Caki2 (cell line): ENCODE data around the gene WDCP. TPM values are rescaled to one million over a fixed set of nuclear protein-coding genes. Genes with fewer than 3 reads are reported as not detected.
A peak's percentile ranks its signal among the peaks of the same experiment; 100 is the strongest.
"Not testable (repeated sequence)": the region's sequence is repeated elsewhere in the genome, so short reads cannot be mapped to it uniquely, and the experiment has no call there.

Source experiments
- DNase-seq: peaks from one replicate; pipeline ENCODE4 v3.0.0-alpha.2; 2015; ENCODE audit warnings: low read depth
- in situ Hi-C: cut with HindIII; loops from 2 replicates; pipeline ENCODE4 v1.10.0; 2016; ENCODE audit warnings: low sequenced_read_pairs, low pct_unique_long_range_greater_than_20kb, mixed read lengths
- total RNA-seq: library from RNA; depleted of rRNA; stranded (reverse); fragments of >200 nt; shearing (Covaris generic); gene quantifications from 2 replicates; pipeline ENCODE4 v1.2.3, GENCODE V29; 2014; ENCODE audit warnings: low replicate concordance

WDCP gene
- total RNA-seq, 1 experiment from 2014 or later: 10.6 TPM

DNA sequence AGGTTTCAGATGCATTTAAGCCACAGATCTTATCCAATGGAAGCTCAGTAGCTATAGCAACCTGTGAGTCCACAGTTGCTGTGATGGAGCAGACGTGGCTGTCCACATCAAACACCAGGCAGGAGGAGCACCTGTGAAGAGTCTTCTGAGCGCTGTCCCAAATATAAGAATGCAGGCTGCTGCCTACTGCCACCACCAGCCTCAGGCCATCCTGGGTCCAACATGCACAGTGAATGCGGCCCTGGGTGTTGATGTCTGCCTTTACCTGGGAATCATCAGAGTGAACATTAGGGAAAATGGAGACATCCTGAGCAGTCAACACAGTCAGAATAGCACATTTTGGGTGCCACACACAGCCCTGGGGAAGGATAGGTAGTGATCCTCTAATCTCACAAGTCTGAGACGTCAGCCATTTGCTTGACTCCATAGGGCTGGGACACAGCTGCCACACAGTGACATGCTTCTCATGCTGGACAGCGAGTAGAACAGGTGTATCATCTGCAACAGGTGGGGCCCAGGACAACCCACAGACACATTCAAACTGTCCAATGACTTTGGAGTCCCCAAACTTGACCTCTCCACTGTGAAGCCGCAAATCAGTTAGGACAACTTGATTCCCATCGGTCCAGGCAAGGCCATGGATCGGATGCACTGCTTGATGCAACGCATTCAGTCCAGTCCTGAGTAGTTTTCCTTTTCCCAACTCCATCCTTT is 8.2 kb downstream of the WDCP start:
- in situ Hi-C loops: no loop called here
- DNase-seq: no peak

DNA sequence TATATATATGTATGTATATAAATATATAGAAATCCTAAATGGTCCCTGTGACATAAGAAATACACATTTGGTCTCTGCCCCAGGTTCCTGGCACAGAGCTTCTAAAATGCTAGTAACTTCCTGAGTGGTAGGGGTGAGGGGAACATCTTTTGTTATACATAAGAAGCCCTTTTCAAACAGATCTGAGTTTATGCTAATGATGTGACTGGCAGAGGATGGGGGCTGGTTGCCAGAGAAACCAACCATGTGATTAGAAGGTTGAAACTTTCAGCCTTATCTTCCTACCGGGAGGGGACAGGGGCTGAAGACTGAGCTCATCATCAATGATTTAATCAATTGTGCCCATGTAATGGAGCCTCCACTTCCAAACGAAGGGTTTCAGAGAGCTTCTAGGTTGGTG is 21.0 kb downstream of the WDCP start:
- in situ Hi-C loops: no loop called here
- no peak for DNase-seq

- in situ Hi-C loops: no loop called here
- no peak for DNase-seq
These were observed 22.1 kb downstream of the WDCP start for GRCh38 chr2:24024996-24025663.

DNA sequence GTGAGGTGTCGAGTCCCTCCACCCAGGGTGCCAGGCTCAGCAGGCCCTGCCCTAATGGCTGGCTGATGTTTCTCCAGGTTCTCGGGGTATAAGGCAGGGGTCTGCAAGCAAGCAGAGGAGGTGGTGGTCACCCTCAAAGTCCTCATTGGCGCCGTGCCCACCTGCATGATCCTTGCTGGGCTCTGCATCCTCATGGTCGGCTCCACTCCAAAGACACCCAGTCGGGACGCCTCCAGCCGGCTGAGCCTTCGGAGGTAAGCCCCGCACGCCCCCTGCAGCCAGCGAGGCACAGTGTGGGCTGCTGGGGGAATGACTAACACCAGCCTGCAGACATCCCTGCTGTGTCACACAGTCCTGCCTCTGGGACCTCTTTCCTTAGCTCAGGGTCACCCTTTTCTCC is 23.2 kb downstream of the WDCP start:
- in situ Hi-C loops: no loop called here
- no peak for DNase-seq

DNA sequence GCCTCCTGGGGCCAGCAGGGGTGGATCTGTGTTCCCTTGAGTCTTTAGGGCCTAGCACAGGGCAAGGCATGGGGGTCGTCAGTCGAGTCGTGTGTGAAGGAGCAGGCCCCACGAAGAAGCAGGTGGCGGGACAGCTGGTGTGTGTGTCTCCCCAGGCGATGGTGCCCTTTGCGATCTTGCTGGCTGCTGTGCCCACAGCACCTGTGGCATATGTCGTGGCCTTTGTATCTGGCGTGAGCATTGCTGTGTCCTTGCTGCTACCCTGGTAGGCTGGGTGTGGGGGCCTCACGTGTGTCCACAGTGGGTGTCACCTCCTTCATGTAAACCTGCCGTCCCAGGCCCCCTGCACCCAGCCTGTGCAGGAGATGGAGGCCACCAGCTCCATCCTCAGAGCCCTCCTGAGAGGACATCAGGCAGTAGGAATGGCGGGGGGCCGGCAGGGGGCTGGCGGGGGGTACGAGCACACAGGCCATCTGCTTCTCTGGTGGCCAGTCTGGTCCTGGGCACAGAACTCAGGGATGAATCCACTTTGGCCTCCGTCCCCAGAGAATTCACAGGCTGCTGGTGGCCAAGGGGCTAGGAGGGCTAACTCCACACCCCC is 24.1 kb downstream of the WDCP start:
- in situ Hi-C loops: no loop called here
- DNase-seq: no peak

GRCh38 chr2:24022324-24022974 is 24.7 kb downstream of the WDCP start:
- in situ Hi-C loops: no loop called here
- no peak for DNase-seq

GRCh38 chr2:24021122-24021998 is 25.8 kb downstream of the WDCP start:
- peak; percentile 44 for DNase-seq
- in situ Hi-C loops: no loop called here

DNA sequence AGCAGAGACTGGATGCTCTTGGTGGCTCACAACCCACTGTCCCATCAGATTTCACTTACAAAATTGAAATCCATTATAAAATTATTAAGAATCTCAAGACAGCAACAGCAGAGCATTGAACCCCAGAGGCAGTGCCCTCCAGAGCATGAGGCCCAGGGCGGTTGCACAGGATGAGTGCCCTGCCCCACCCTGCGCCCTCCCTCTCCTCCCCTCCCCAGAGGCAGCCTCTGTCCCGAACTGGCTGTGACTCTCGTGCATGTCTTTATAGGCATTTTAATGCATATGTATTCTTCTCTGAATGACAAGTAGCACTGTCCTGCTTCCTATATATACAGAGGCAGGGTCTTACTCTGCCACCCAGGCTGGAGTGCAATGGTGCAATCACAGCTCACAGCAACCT is 26.9 kb downstream of the WDCP start:
- DNase-seq: no peak
- in situ Hi-C loops: no loop called here

DNA sequence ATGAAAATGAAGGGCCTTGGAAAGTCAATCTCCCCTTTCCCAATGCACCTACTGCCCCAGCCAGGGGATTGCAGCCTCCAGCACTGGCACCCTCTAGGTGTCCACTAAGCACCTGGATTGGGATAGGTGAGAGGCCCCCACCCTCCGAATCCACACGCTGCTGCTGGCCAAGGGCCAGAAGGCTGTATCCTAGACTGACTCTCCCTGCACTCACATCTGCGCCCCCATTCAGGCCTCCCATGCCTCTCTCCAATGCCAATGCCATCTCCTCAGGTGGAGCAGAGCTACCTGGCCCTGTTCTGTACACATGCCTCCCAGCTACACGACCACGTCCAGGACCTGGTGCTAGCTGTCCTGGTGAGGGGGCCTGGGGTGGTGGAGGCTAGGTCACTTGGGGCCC is 27.5 kb downstream of the WDCP start:
- in situ Hi-C loops: no loop called here
- no peak for DNase-seq

- in situ Hi-C loops: no loop called here
- DNase-seq: no peak
These were observed 28.9 kb downstream of the WDCP start for GRCh38 chr2:24018241-24018640.

GRCh38 chr2:24017711-24018110 is 29.5 kb downstream of the WDCP start:
- DNase-seq: no peak
- in situ Hi-C loops: no loop called here

DNA sequence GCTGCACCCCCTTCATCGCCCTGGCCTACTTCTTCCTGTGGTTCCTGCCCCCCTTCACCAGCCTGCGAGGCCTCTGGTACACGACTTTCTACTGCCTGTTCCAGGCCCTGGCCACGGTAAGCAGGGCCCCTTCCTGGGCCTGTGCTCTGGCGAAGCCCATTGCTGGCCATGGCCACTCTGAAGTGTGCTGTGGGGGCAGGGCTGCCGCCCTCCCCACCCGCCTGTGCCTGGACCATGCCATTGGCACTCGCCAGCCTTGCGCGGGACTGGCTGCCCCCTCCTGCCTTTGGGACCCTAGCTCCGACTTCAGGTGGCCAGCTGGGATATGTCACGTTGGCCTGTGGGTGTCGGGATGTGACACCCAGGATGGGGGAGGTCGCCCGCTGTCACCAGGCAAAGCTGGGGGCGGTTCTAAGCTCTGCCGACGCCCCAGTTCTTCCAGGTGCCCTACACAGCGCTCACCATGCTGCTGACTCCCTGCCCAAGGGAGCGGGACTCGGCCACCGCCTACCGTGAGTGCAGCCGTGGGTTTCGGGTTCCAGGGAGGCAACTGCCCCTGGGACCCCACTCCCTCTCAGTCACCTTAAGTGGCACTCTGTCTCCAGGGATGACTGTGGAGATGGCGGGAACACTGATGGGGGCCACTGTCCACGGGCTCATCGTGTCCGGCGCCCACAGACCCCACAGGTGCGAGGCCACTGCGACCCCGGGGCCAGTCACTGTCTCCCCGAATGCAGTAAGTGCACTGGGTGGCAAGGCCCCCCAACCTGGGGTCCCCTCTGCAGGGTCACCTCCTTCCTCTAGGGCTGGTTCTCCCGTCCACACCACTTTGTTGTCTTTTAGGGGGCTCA is 30.1 kb downstream of the WDCP start:
- in situ Hi-C loops: no loop called here
- DNase-seq: no peak

- no peak for DNase-seq
- in situ Hi-C loops: no loop called here
These were observed 30.8 kb downstream of the WDCP start for GRCh38 chr2:24016376-24016761.

GRCh38 chr2:24015562-24016375 is 31.4 kb downstream of the WDCP start:
- DNase-seq: peak; percentile 94
- in situ Hi-C loops: no loop called here

- DNase-seq: peak; percentile 62
- in situ Hi-C loops: not testable (repeated sequence)
These were observed 32.3 kb downstream of the WDCP start for GRCh38 chr2:24014902-24015301.

- in situ Hi-C loops: no loop called here
These were observed 34.5 kb downstream of the WDCP start for GRCh38 chr2:24012521-24013188.

More at GRCh38 chr2:24012521-24013188, 34.5 kb downstream of the WDCP start:
- DNase-seq: no peak
